GM21717 (cell line): ENCODE data around the gene CXCL16.

Source experiments
- ATAC-seq: cut with Tn5 transposase; IDR thresholded peaks from one replicate; pipeline ENCODE4 v1.9.1; 2021; ENCODE audit warnings: mild to moderate bottlenecking, moderate library complexity; ENCODE audit not compliant: unreplicated experiment

The CXCL16 gene

DNA sequence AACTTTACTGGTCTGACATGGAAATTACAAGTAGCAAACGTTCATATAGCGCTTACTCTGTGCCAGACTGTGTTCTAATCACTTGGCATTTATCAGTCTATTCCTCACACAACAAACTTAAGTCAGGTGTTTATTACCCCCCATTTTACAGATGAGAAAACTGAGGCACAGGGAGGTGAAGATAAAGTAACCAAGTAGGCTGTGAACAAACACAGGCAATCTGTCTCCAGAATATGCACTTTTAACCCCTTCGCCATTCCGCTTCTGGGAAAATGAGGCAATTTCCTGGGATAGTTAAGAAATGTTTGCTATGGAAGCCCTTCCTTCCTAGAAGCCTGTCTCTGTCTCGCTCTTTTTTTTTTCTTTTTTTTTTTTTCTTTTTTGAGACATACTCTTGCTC, 12.2 kb upstream of the CXCL16 start:
- ATAC-seq = no peak

DNA sequence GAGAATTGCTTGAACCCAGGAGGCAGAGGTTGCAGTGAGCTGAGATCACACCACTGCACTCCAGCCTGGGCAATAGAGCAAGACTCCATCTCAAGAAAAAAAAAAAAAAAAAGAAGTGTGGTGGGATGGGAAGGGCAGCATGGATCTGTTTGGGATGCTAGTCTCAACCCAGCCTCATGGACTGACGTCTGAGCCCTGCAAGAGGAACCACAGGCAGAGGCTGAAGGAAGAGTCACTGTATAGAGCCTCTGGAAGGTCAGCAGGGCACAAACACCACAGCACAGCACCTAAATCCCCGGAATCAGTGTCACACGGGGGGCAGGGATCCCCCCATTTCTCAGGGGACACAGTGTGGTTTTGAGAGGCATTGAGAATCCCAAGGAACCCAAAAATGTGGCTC, 10.9 kb upstream of the CXCL16 start:
- no peak for ATAC-seq

DNA sequence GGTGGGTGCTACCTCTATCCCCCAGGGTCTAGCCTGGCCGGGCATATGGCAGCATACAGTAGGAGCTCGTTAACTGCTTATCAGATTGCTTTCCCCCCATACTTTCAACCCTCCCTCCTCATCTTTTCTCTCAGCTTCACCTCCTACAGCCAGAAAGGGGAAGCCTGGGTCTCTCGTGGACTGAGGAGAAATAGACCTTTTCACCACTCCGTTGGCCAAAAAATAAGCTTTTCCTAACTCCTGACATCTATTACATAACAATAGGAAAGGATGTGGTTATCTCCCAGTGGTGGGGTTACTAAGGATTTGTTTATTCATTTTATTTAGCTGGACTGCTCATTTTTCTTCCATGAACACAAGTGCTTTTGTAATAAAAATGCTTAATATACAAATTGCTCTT, 9.0 kb upstream of the CXCL16 start:
- ATAC-seq = no peak

DNA sequence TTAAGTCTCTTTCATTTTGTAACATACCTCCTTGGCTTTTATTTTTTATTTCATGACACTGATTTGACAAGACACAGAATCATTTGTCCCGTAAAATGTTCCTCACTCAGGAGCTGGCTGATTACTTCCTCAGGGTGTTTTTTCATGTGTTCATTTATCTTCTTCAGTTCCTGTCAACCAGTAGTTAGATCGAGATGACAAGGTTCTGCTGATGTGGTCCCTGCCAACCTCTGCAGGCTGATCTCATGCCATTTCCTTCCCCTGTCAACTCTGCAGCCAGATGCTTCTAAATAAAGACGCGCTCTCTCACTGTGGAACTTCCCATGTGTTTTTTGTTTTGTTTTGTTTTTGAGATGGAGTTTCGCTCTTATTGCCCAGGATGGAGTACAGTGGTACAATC, 8.1 kb upstream of the CXCL16 start:
- ATAC-seq = no peak

DNA sequence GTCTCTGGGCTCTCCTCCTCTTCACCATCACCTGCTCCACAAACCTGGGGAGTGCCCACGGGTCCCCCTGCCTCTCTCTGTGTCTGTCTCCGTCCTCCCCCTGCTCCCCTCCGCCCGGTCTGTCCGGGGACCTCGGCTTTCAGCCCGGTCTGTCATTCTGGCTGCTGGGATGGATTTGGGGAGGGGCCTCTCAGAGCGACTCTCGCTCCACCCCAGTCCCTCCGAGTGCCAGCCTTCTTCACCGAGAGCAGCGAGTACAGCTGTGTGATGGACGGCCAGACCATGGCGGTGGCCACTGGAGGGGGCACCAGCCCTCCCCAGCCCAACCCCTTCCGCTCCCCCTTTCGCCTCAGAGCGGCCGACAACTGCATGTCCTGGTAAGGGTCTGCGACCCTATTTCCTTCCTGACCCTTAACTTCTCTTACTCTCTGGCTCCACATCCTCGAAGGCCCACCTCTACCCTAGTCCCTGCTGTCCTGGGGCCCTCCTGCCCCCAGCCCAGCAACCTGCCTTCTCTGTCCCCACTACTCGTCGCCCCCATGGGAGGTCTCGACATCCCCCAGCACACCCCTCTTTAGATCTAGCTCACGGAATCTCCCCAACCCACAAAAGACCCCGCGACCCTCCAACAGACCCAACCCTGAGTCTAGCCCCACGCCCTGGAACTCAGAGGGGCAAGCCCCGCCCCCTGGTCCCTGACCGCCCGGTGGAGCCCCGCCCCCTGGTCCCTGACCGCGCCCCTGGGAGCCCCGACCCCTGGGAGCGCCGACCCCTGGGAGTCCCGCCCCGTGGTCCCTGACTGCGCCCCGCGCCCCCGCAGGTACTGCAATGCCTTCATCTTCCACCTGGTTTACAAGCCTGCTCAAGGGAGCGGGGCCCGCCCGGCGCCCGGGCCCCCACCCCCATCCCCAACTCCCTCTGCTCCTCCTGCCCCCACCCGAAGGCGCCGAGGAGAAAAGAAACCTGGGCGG, 5.6 kb upstream of the CXCL16 start:
- ATAC-seq = no peak

DNA sequence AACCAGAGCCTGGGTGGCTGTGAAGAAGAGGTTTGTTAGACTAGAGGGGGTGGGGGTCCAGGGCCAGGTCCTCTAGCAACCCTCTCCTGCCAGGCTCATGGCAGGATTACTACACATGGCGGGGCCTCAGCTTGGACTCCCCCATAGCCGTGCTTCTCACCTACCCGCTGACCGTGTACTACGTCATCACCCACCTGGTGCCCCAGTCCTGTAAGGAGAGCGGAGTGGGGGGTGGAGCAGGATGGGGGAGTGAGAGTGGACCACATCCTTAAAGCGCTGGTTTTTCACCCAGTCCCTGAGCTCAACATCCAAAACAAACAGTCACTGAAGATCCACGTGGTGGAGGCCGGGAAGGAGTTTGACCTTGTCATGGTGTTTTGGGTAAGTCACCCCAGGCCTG, 4.2 kb upstream of the CXCL16 start:
- ATAC-seq = no peak

DNA sequence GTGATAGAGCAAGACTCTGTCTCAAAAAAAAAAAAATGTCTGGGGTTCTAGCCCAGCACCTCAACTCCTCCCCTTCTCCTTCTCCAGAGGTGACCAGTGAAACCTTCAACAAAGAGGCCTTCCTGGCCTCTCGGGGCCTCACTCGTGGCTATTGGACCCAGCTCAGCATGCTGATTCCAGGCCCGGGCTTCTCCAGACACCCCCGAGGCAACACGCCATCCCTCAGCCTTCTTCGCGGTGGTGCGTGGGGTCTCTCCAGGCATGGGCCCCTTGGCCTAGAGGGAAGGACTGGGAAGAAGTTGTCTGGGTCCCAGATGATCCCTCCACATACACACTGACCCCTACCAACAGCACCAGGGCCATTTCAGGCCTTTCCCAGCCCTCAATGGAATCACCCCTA, 3.5 kb upstream of the CXCL16 start:
- ATAC-seq = no peak

DNA sequence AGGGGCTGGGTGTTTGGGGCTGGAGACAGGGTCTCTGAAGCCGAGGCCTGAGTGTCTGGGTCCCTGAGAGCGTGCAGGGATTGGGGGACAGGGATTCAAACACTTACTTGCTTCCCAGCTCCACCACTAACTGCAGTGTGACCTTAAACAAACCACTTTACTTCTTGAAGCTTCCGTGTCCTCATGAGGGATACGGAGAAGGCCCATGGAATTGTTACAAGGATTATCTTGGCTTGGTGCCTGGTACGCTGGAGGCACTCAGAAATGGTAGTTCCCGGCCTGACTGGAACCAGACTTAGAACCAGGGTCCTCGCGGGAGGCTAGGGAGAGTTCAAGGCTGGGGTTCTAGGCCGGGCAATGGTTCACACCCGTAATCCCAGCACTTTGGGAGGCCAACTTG, 2.9 kb upstream of the CXCL16 start:
- no peak for ATAC-seq

DNA sequence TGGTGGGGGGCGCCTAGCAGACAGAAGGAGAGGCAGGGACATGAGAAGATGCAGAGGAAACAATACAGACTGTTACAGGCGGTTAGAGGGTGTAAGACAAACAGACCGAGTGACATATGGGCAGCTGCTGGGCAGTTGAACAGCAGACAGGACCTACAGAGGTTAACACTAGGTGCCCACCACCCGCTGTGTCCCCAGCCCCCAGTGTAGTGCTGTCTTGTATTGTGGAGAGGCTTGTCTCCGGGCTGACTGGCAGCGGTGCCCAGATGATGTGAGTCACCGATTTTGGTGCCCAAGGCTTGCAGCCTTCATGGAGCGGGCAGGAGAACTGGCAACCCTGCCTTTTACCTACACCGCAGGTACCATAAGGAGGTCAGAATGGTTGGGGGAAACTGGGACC, 2.4 kb upstream of the CXCL16 start:
- no peak for ATAC-seq

DNA sequence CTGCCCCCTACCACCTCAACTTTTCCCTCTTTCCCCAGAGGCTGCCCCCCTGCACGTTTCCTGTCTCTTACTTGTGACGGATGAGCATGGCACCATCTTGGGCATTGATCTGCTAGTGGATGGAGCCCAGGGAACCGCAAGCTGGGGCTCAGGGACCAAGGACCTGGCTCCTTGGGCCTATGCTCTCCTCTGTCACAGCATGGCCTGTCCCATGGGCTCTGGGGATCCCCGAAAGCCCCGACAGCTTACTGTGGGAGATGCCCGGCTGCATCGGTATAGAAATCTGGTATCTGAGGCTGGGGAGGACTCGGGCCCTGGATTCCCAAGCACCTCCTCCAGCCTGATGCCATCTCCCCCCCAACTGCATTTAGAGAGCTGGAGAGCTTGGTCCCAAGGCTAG, 1.8 kb upstream of the CXCL16 start:
- no peak for ATAC-seq

DNA sequence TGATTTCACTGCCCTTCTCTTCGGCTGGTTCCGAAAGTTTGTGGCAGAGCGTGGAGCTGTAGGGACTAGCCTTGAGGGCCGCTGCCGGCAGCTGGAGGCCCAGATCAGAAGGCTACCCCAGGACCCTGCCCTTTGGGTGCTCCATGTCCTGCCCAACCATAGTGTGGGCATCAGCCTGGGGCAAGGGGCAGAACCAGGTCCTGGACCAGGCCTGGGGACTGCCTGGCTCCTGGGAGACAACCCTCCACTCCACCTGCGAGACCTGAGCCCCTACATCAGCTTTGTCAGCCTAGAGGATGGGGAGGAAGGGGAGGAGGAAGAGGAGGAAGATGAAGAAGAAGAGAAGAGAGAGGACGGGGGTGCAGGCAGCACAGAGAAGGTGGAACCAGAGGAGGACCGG, 856 bp upstream of the CXCL16 start:
- no peak for ATAC-seq

DNA sequence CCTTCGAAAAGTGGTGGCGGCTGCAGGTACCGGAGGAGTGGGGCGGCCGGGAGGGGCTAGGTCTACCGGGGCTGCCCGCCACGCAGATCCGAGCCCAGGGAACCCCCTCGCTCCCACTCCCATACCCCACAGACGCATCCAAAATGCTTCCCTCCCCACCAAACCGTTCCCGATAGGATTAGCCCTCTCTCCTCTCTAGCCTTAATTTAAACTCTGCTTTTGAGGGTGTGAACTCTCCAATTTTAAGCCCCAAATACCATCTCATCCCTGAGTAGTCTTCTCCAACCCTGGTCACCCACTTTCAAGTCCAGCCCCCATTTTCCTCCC, 260 bp upstream of the CXCL16 start:
- no peak for ATAC-seq

DNA sequence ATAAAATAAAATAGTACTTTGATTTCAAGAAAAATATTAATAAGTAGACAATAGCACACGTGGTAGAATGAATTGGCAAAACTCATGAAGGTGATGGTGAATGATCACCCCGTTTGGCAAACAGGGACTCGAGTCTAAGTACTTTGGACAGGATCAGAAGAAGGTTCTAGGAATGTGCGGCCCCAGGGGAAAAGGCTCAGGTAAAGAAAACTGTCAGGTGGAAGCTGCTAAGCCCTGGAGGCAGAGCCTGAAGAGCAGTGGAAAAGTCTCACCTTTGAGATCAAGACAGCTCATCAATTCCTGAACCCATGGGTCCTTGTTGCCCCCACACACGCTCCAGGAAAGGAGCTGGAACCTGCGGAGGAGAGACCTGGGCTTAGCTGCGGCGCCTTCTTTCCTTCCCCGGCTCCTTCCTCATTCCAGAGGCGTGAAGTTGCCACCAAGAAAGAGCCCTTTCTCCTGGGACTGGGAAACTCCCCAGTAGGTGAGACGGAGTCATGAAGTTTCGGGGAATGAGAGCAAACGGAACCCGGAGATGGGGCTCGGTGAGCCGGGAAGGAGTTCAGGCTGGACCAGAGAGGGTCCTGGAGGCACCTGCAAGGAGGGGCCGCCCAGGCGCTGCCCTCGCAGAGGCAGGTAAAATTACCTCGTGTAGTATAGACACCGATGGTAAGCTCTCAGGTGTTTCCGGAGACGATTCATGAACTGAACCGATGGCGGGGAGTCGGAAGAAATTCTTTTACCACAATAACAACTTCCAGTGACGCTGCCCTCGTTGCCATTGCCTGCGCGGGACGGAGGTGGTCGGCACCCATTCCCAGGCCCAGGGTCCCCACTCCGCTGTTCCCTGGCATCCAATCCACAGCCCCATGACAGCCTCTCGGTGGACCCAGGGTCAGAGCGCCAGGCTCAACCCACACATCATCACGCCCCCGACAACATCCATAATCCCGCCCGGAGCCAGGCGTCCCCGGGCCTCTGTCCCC, 1.3 kb downstream of the CXCL16 start:
- no peak for ATAC-seq

DNA sequence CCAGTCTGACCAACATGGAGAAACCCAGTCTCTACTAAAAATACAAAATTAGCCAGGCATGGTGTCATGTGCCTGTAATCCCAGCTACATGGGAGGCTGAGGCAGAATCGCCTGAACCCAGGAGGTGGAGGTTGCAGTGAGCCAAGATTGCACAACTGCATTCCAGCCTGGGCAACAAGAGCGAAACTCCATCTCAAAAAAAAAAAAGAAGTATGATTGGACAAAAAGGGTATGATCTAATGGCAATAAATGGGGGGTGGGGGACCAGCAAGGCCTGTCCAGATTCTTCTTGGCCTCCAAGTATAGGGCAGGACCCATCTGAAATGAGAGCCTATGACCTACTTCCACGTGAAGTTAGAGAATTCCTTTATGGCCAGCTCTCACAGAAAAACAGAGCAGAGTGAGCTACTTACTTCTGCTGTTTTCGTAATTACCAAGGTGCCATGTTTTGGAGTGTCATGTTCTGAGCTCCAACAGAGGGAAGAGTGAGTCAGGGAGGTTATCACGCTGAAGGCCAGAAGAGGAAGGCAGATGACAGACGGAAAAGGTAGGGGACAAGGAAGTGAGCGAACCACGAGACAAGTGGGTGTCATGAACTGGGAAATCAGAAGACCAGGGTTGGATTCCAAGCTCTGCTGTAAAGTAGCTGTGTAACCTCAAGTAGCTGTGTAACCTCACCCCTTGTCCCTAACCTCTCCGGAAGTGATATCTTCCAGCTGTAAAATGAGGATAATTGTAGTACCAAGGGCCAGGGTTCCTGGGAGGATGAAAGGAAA, 3.7 kb downstream of the CXCL16 start:
- ATAC-seq = no peak

DNA sequence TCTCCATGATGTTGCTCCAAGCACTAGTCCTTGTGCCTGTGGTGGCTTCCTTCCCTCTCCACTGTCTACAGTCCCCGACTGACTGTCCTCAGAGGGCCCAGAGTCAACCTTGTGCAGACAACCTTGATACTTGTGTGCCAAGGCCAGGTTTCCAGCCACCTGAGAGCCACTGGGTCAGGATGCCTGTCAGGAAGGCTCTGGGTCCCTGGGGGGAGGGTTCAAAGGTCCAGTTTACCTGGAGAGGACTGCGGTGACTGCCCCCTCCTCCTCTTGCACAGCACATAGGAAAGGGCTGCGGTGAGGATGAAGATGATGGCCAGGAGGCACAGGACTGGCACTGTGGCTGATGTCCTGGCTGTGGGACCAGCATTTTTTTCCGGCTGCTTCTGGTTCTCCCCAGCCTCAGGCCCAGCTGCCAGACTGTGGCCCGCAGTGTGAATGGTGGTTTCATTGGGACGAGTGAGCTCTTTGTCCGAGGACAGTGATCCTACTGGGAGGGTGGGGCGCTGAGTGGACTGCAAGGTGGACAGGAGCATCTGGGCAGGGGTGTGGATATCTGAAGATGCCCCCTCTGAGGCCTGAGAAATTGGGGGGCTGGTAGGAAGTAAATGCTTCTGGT, 4.8 kb downstream of the CXCL16 start:
- ATAC-seq = no peak

DNA sequence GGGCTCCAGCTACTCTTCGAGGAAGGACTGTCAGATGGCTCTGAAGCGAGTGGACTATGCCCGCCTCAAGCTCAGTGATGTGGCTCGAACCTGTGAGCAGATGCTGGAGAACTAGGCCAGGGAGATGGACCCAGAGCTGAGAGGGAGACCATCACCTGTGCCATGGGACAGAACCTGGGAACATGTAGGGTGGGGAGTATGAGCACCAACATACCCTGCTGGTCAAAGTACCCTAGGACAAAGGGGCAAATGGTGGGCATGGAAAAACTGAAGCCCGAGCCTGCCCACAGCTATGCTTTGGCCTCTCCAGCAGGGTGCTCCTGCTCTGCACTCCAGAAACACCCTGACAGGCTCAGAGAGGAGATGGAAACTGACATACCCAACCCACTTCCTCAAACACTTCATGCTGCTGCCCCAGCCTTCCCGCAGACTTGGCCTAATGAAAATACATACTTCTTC, 6.6 kb downstream of the CXCL16 start:
- ATAC-seq = no peak

DNA sequence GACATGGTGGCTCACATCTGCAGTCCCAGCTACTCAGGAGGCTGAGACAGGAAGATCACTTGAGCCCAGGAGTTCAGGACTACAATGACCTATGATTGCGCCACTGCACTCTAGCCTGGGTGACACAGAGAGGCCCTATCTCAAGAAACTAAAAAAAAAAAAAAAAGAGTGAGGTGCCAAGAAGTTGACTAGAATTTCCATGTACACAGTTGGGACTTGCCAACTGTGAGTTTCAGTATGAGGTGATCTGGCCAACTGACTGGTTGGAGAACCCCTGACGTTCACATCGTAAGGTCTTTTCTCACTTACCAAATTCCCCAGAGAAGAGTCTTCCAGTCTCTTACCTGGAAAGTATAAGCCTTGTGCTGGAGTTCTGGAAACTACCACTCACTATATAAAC, 11.6 kb downstream of the CXCL16 start:
- no peak for ATAC-seq

DNA sequence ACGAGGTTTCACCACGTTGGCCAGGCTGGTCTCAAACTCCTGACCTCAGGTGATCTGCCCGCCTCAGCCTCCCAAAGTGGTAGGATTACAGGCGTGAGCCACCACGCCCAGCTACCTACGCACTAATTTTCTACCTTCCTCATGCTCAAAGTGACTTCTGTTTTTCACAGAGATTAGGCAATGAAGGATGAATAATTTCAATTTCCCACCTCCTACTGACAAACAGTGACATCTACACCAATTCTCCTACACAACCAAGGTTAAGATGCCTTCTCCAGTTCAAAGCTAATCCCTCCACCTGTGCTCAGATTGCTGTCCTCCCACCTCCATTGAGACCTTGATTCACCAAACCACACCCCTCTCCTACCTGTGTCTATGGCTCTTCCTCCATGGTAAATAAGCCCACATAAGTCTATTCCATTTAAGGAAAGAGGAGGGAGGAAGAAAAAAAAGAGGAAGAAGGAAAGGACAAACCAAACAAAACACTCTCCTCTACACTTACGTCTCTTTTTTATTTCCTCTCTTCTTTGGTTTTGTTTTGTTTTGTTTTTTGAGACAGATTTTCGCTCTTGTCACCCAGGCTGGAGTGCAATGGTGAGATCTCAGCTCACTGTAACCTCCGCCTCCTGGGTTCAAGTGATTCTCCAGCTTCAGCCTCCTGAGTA, 13.9 kb downstream of the CXCL16 start:
- ATAC-seq = no peak

DNA sequence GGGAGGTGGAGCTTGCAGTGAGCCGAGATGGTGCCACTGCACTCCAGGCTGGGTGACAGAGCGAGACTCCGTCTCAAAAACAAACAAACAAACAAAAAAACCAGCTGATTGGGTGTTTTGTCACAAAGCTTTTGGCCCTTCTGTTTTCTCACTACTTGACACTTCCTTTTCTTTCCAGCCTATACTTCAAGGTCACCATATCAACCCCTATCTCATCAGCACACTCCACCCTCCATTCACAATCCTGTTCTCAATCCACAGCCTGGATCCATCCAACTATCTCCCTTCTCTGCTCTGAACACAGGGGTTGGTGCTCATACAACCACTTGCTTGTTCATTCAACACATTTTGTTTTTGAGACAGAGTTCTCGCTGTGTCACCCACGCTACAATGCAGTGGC, 15.1 kb downstream of the CXCL16 start:
- ATAC-seq = no peak

DNA sequence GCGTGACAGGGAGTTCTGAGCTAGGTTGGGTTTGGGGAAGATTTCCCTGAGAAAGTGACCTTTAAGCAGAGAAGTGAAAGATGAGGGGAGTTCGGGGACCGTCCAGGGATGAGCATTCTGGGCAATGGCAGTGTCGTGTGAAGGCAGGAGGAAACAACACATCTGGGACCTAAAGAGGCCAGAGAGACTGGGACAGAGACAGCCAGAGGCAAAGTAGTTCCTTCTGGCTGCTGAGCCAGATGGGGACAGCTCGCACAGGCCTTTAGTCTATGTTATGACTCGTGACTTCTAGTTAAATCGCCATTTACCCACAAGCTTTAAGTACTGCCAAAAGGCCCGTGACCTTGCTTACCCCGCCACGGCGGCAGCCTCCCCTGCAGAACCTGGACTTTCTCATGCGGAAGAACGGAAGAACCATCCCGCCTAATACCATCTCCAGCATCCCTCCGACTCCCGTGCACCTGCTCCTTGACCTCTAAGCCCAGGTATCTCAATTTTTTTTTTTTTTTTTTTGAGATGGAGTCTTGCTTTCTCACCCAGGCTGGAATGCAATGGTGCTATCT, 17.0 kb downstream of the CXCL16 start:
- ATAC-seq = no peak
